ENCODE results near the gene MYRFL.

The MYRFL gene

GRCh38 chr12:69824028-69824427 is 999 bp upstream of the MYRFL start:
- no peak for ATAC-seq
- TF ChIP-seq ZNF565 (CRISPR knock-in tag; conservative IDR thresholded peaks at IDR 0.05; ENCODE audit: low read depth) (no peak), TSHZ2 (CRISPR knock-in tag; IDR thresholded peaks at IDR 0.05) (no peak), CSRNP3 (CRISPR knock-in tag; IDR thresholded peaks at IDR 0.05) (no peak), POU6F1 (CRISPR knock-in tag; IDR thresholded peaks at IDR 0.05; ENCODE audit: borderline replicate concordance, low read depth) (no peak), GLIS3 (CRISPR knock-in tag; IDR thresholded peaks at IDR 0.05) (no peak), BACH2 (CRISPR knock-in tag; IDR thresholded peaks at IDR 0.05; ENCODE audit: borderline replicate concordance) (no peak), RARB (CRISPR knock-in tag; IDR thresholded peaks at IDR 0.05) (no peak), ESRRG (CRISPR knock-in tag; IDR thresholded peaks at IDR 0.05) (no peak), TOX (CRISPR knock-in tag; IDR thresholded peaks at IDR 0.05; ENCODE audit: borderline replicate concordance) (no peak), OSR1 (CRISPR knock-in tag; IDR thresholded peaks at IDR 0.05) (no peak), ZNF70 (CRISPR knock-in tag; IDR thresholded peaks at IDR 0.05) (no peak), SNAI2 (CRISPR knock-in tag; IDR thresholded peaks at IDR 0.05) (no peak), PATZ1 (CRISPR knock-in tag; IDR thresholded peaks at IDR 0.05; ENCODE audit: borderline replicate concordance) (no peak), CSDC2 (CRISPR knock-in tag; IDR thresholded peaks at IDR 0.05) (no peak), PPARA (CRISPR knock-in tag; IDR thresholded peaks at IDR 0.05; ENCODE audit: borderline replicate concordance) (no peak), ZC3H10 (CRISPR knock-in tag; IDR thresholded peaks at IDR 0.05) (no peak)

- ATAC-seq = no peak
- TF ChIP-seq ZNF70 (CRISPR knock-in tag; IDR thresholded peaks at IDR 0.05) = no peak
- no peak for TF ChIP-seq ESRRG (CRISPR knock-in tag; IDR thresholded peaks at IDR 0.05)
- TF ChIP-seq ZC3H10 (CRISPR knock-in tag; IDR thresholded peaks at IDR 0.05) = no peak
- TF ChIP-seq PPARA (CRISPR knock-in tag; IDR thresholded peaks at IDR 0.05; ENCODE audit: borderline replicate concordance) = no peak
- TF ChIP-seq CSRNP3 (CRISPR knock-in tag; IDR thresholded peaks at IDR 0.05) = no peak
- TF ChIP-seq CREB5 (CRISPR knock-in tag; IDR thresholded peaks at IDR 0.05; ENCODE audit: low read depth) = no peak
- TF ChIP-seq TCF4 (CRISPR knock-in tag; IDR thresholded peaks at IDR 0.05; ENCODE audit: borderline replicate concordance) = no peak
- TF ChIP-seq BACH2 (CRISPR knock-in tag; IDR thresholded peaks at IDR 0.05; ENCODE audit: borderline replicate concordance) = no peak
- no peak for TF ChIP-seq ZFP30 (CRISPR knock-in tag; IDR thresholded peaks at IDR 0.05)
- no peak for TF ChIP-seq PATZ1 (CRISPR knock-in tag; IDR thresholded peaks at IDR 0.05; ENCODE audit: borderline replicate concordance)
- no peak for TF ChIP-seq POU6F1 (CRISPR knock-in tag; IDR thresholded peaks at IDR 0.05; ENCODE audit: borderline replicate concordance, low read depth)
- TF ChIP-seq ZFP3 (CRISPR knock-in tag; IDR thresholded peaks at IDR 0.05) = no peak
- no peak for TF ChIP-seq TSHZ2 (CRISPR knock-in tag; IDR thresholded peaks at IDR 0.05)
- no peak for TF ChIP-seq ZNF8 (CRISPR knock-in tag; IDR thresholded peaks at IDR 0.05)
- no peak for TF ChIP-seq TOX (CRISPR knock-in tag; IDR thresholded peaks at IDR 0.05; ENCODE audit: borderline replicate concordance)
Observed at GRCh38 chr12:69828897-69829296, 3.9 kb downstream of the MYRFL start.
